Muscle layer of colon (tissue), 2 donors: ENCODE results near the gene HSD17B8.

Experiments used
- H3K27ac ChIP-seq: one replicate; pipeline ENCODE4 v1.7.0; 2013; ENCODE audit warnings: low read depth, mild to moderate bottlenecking, low read length, moderate library complexity
- H3K27me3 ChIP-seq, 2 donors: one replicate each; pipeline ENCODE4 v1.7.0; 2013; ENCODE audit warnings: low read length in 2 of 2, mild to moderate bottlenecking in 2 of 2; ENCODE audit not compliant: insufficient read depth in 2 of 2, control insufficient read depth in 1 of 2
- H3K36me3 ChIP-seq: one replicate; pipeline ENCODE4 v1.7.0; 2013; ENCODE audit warnings: mild to moderate bottlenecking, low read length; ENCODE audit not compliant: insufficient read depth
- H3K4me1 ChIP-seq: one replicate; pipeline ENCODE4 v1.7.0; 2013; ENCODE audit warnings: mild to moderate bottlenecking, low read length; ENCODE audit not compliant: insufficient read depth
- H3K4me3 ChIP-seq, 2 donors: one replicate each; pipeline ENCODE4 v1.7.0; 2013; ENCODE audit warnings: low read length in 2 of 2, low read depth in 1 of 2, mild to moderate bottlenecking in 1 of 2, moderate library complexity in 1 of 2
- H3K9ac ChIP-seq: one replicate; pipeline ENCODE4 v1.7.0; 2013; ENCODE audit warnings: low read length
- H3K9me3 ChIP-seq: one replicate; pipeline ENCODE4 v1.7.0; 2013; ENCODE audit warnings: mild to moderate bottlenecking, low read length
- donor health status: abdominal sarcoma.
- donor health status: Adenocarcinoma of cecum.

The HSD17B8 gene

GRCh38 chr6:33185654-33186187 is 18.7 kb upstream of the HSD17B8 start:
- no peaks in the 10 kb centered on the region for H3K4me1 ChIP-seq
- no peaks in the 10 kb centered on the region for H3K36me3 ChIP-seq
- no peak overlapping the region for H3K4me3 ChIP-seq
- H3K27ac ChIP-seq: no peak overlapping the region
- peaks cover 0 to 13% of the 10 kb centered on the region in 2 donors for H3K27me3 ChIP-seq
- H3K9ac ChIP-seq: no peak overlapping the region
- H3K9me3 ChIP-seq: no peaks in the 10 kb centered on the region

- Histone ChIP-seq H3K9me3 (no peaks in the 10 kb centered on the region), H3K36me3 (no peaks in the 10 kb centered on the region), H3K4me3 (no peak overlapping the region), H3K4me1 (peaks cover 4% of the 10 kb centered on the region), H3K27me3 (peaks cover 7 to 27% of the 10 kb centered on the region in 2 donors), H3K9ac (no peak overlapping the region), H3K27ac (no peak overlapping the region)
These were observed 16.6 kb upstream of the HSD17B8 start for GRCh38 chr6:33187809-33188208.

- Histone ChIP-seq H3K4me3 (no peak overlapping the region), H3K9ac (no peak overlapping the region), H3K27ac (no peak overlapping the region), H3K27me3 (peaks cover 7 to 26% of the 10 kb centered on the region in 2 donors), H3K9me3 (no peaks in the 10 kb centered on the region), H3K4me1 (peaks cover 5% of the 10 kb centered on the region), H3K36me3 (peaks cover 2% of the 10 kb centered on the region)
These were observed 15.3 kb upstream of the HSD17B8 start for GRCh38 chr6:33189164-33189563.

- Histone ChIP-seq H3K27me3 (peaks cover 7 to 22% of the 10 kb centered on the region in 2 donors), H3K36me3 (peaks cover 9% of the 10 kb centered on the region), H3K9me3 (no peaks in the 10 kb centered on the region), H3K9ac (no peak overlapping the region), H3K4me1 (peaks cover 5% of the 10 kb centered on the region), H3K4me3 (no peak overlapping the region), H3K27ac (no peak overlapping the region)
These were observed 14.6 kb upstream of the HSD17B8 start for GRCh38 chr6:33189625-33190448.

- no peak overlapping the region for H3K27ac ChIP-seq
- H3K4me1 ChIP-seq: peaks cover 5% of the 10 kb centered on the region
- no peaks in the 10 kb centered on the region for H3K9me3 ChIP-seq
- H3K4me3 ChIP-seq: no peak overlapping the region
- peaks cover 17% of the 10 kb centered on the region for H3K36me3 ChIP-seq
- H3K27me3 ChIP-seq: peaks cover 7 to 16% of the 10 kb centered on the region in 2 donors
- H3K9ac ChIP-seq: no peak overlapping the region
These were observed 13.8 kb upstream of the HSD17B8 start for GRCh38 chr6:33190504-33191107.

GRCh38 chr6:33191383-33192104 is 12.9 kb upstream of the HSD17B8 start:
- no peak overlapping the region for H3K4me3 ChIP-seq
- peaks cover 7 to 16% of the 10 kb centered on the region in 2 donors for H3K27me3 ChIP-seq
- peaks cover 26% of the 10 kb centered on the region for H3K36me3 ChIP-seq
- no peak overlapping the region for H3K9ac ChIP-seq
- H3K9me3 ChIP-seq: no peaks in the 10 kb centered on the region
- H3K4me1 ChIP-seq: peaks cover 5% of the 10 kb centered on the region
- H3K27ac ChIP-seq: no peak overlapping the region

GRCh38 chr6:33192105-33192646 is 12.3 kb upstream of the HSD17B8 start, which contains the start of gene COL11A2:
TSS of gene COL11A2 (minus strand) at chr6:33192467. CDS start at chr6:33192240, 227 bp downstream.
- Histone ChIP-seq H3K4me3 (peak within 1 kb of the TSS; percentile 28 to 55), H3K36me3 (peaks cover 32% of the 10 kb centered on the region), H3K9ac (no peak within 1 kb of the TSS), H3K27me3 (peaks cover 7 to 16% of the 10 kb centered on the region in 2 donors), H3K27ac (no peak within 1 kb of the TSS), H3K9me3 (no peaks in the 10 kb centered on the region), H3K4me1 (peaks cover 8% of the 10 kb centered on the region)

- peaks cover 16% of the 10 kb centered on the region for H3K4me1 ChIP-seq
- peak overlapping the region; percentile 28 to 55 for H3K4me3 ChIP-seq
- H3K9me3 ChIP-seq: no peaks in the 10 kb centered on the region
- H3K27ac ChIP-seq: no peak overlapping the region
- H3K36me3 ChIP-seq: peaks cover 36% of the 10 kb centered on the region
- no peak overlapping the region for H3K9ac ChIP-seq
- peaks cover 7 to 16% of the 10 kb centered on the region in 2 donors for H3K27me3 ChIP-seq
These were observed 11.5 kb upstream of the HSD17B8 start for GRCh38 chr6:33192671-33193602.

GRCh38 chr6:33193619-33194018 is 10.8 kb upstream of the HSD17B8 start:
- H3K4me3 ChIP-seq: no peak overlapping the region

GRCh38 chr6:33194431-33194979 is 9.9 kb upstream of the HSD17B8 start:
- H3K4me3 ChIP-seq: no peak overlapping the region
- peaks cover 36% of the 10 kb centered on the region for H3K36me3 ChIP-seq
- H3K4me1 ChIP-seq: peaks cover 30% of the 10 kb centered on the region
- H3K27ac ChIP-seq: no peak overlapping the region
- no peaks in the 10 kb centered on the region for H3K9me3 ChIP-seq
- peaks cover 7 to 16% of the 10 kb centered on the region in 2 donors for H3K27me3 ChIP-seq
- H3K9ac ChIP-seq: no peak overlapping the region

More at GRCh38 chr6:33193619-33194018, 10.8 kb upstream of the HSD17B8 start:
- Histone ChIP-seq H3K9ac (no peak overlapping the region), H3K36me3 (peaks cover 36% of the 10 kb centered on the region), H3K9me3 (no peaks in the 10 kb centered on the region), H3K27ac (no peak overlapping the region), H3K4me1 (peaks cover 22% of the 10 kb centered on the region), H3K27me3 (peaks cover 7 to 16% of the 10 kb centered on the region in 2 donors)
